ENCODE data around the gene WRAP73.

Gene WRAP73

DNA sequence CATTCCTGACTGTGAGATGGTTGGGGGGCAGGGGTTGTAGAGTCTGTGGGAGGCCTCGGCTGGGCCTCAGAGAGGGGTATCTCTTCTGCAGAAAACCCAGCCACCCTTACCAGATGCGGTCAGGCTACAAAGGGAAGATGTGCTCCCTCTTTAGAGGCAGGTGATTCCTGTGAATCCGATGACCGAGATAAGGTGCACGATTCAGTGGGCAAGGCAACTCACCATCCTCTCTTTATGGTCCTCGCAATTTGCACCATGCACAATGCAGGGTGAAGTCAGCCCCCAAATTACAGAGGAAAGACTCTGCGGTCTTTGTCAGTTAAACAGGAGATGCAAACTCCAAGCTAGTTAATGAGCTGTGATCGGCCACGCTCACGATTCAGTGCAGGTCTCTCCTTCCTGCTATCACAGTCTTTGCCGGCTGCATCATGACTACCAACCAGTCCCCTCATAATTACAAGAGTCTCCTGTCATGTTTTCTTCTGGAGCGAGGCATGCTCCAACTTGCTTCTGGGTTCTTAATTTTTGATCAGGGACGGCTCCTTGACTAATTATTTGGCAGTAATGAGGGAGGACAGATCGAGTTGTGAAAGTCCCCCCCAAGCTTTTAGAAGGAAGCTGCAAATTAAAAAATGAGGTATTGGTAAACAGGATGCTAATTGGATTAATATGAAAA, 14.9 kb upstream of the WRAP73 start:
- no peak for DNase-seq

GRCh38 chr1:3663999-3664699, 14.2 kb upstream of the WRAP73 start:
- no peak for DNase-seq

GRCh38 chr1:3662080-3662671, 12.3 kb upstream of the WRAP73 start:
- no peak for DNase-seq

- no peak for DNase-seq
Measured at GRCh38 chr1:3661631-3662030, 11.7 kb upstream of the WRAP73 start.

DNA sequence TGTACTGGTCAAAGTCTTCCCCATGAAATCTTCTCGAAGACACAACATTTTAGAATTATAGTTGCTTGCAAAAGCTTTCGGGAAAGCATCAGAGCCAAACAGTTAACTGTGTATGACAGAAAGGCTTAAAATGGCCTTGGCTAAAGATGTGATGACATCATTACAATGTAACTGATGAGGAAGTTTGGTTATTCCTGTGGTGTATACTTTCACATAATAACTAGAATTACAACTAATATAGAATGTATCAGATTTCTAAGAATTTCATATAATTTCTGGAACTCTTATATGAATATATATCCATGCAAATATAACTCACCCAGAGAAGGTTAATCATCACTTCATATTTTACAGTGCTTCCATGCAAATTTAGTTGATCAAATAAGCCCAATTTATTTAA, 10.8 kb upstream of the WRAP73 start:
- DNase-seq = peak in 1 of 2 experiments; percentile 25

DNA sequence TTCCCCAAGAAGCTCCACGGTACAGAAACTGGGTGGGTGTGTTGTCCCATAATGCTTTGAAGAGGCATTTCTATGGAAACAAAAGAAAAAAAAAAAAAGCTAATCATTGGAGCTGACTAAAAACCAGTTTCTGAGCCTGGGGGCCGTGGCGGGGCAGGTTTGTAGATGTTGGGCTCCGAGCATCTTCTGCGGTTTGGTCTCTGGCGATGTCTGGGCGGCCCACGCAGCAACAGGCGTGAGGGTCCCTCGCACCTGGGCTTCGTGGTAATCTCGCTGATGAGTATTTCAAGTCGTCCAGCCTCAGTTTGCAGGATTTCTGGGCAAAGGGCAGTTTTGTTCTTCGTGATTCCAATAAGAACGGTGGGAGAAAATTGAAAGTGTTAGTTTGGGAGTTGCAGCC, 9.2 kb upstream of the WRAP73 start:
- DNase-seq = no peak

DNA sequence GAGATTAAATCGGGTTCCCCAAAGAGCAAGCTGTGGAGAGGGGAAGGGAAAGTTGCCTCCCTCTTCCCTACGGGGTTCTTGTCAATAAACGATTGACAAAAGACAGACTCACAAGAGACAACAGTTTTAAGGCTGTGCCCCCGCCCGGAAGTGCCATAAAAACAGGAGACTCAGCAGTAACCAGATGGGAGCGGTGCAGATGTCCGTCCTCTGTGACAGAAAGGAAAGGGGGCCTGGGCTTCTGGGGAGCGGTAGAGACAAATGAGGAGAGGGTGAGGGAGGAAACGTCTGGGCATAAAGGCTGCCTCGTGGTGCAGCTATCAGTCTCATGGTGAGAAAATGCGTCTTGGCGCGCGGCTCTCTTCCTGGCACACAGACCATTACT, 8.3 kb upstream of the WRAP73 start:
- DNase-seq = no peak

DNA sequence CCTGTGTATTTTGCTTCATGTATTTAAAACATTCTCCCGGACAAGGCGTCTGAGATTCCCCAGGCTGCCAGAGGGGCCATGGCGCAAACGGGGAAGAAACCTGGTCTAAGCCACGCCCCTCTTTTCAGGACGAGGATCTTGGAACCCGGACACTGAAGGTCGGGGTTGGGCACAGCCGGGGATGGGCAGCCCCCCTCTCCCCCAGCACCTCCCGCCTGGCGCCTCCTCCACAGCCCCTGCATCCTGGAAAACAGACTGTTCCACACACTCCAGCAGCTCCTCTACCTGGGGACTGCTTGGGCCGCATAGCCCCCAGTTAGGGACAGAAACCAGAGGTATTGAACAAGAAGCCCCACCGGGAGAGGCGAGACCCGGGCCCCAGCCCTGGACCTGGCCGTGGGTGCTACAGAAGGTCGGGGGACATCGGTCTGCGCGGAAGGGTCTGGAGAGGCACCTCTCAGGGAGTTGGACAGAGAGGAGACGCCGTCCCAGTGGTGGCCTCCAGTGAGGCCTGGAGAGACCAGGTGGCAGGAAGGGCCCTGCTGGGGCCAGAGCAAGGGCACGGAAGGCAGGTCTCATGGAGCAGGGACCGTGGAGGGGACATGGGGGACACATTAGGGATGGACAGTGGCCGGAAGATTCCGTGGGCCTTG, 7.8 kb upstream of the WRAP73 start:
- no peak for DNase-seq

- DNase-seq = no peak
Measured at GRCh38 chr1:3657096-3657475, 7.2 kb upstream of the WRAP73 start.

DNA sequence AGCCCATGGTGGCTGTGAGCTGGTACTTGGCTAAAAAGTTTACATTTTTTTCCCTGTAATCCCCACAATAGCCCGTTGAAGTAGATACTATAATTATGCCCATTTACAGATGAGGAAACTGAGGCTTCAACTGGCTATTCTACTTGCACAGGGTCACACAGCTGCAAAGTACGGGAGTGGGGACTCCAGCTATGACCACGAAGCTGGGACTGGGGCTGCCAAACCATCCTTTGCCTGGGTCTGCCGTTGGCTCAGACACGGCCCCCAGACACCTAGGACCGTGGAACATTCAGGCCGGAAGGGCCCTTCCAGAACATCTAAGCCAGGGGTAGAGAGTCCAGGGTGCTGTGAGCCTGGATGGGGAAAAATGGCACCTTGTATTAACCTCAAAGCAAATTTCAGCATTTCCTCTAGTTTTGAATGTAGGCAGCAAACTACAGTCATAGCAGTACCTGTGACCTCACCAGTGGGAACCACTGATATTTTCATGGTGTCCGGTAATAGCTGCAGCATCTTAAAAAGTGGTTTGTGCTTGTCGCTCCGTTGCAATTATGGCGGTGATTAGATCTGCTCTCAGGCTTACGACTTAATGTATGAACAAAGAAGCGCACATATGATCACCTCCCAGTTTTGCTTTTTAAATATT, 6.7 kb upstream of the WRAP73 start:
- DNase-seq = no peak

- no peak for DNase-seq
Measured at GRCh38 chr1:3654549-3655281, 4.8 kb upstream of the WRAP73 start.

DNA sequence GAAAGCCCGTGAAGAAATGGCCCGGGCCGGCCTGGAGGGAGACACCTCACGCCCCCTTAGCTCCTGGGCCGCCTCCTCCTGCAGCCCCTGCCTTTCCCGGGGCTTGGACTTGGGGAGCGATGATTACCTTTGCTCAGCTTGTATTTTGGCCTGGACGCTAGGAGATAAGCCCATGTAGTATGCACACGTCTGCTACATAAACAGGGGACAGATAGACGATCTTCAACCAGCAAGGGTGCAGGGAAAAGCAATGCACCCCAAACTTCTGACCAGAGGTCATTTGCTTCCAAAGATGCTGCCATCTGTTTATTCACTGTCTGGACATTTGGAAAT, 3.3 kb upstream of the WRAP73 start:
- no peak for DNase-seq

DNA sequence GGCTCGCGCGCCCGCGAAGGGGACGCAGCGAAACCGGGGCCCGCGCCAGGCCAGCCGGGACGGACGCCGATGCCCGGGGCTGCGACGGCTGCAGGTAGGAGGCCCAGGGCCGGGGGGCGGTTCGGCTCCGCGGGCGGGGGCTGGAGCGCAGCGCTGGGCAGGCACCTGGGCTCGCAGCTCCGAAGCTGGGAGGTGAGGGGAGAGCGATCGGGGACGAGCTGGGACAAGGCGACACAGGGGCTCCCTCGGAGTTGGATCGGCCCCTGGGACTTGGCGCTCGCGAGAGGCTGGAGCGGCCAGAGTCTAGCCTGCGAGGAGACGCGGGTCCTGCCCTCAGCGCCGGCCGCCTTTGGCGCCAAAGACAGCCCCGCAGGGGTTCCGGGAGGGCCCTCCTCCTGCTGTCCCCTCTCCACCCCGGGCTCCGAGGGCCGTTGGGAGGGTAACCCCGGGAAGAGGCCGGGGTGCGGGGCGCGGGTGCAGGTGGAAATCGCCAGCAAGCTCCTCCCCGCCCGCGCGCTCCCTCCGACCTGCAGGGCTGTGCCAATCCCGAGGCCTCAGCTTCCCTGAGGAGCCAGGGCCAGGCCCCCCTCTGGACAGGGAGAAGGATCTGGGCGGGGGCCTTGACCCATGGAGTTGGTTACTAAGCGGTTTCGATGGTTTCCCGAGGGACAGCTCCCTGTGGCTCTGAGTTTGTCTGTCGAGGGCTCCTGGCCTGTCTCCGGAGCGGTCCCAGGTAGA, 2.8 kb upstream of the WRAP73 start:
- DNase-seq = no peak

DNA sequence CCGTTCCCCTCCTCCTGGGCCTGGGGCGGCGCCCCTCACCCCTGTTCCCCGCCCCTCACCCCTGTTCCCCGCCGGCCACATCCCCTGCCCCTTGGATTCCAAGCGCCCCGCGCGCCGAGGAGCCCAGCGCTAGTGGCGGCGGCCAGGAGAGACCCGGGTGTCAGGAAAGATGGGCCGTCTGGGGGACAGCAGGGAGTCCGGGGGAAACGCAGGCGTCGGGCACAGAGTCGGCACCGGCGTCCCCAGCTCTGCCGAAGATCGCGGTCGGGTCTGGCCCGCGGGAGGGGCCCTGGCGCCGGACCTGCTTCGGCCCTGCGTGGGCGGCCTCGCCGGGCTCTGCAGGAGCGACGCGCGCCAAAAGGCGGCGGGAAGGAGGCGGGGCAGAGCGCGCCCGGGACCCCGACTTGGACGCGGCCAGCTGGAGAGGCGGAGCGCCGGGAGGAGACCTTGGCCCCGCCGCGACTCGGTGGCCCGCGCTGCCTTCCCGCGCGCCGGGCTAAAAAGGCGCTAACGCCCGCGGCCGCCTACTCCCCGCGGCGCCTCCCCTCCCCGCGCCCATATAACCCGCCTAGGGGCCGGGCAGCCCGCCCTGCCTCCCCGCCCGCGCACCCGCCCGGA, 2.1 kb upstream of the WRAP73 start, which contains the start of gene TP73:
TP73 (plus strand) TSS at position 587 of the 618 bp plus-strand sequence. CDS start 29,850 bp downstream, outside the sequence.
- no peak for DNase-seq

DNA sequence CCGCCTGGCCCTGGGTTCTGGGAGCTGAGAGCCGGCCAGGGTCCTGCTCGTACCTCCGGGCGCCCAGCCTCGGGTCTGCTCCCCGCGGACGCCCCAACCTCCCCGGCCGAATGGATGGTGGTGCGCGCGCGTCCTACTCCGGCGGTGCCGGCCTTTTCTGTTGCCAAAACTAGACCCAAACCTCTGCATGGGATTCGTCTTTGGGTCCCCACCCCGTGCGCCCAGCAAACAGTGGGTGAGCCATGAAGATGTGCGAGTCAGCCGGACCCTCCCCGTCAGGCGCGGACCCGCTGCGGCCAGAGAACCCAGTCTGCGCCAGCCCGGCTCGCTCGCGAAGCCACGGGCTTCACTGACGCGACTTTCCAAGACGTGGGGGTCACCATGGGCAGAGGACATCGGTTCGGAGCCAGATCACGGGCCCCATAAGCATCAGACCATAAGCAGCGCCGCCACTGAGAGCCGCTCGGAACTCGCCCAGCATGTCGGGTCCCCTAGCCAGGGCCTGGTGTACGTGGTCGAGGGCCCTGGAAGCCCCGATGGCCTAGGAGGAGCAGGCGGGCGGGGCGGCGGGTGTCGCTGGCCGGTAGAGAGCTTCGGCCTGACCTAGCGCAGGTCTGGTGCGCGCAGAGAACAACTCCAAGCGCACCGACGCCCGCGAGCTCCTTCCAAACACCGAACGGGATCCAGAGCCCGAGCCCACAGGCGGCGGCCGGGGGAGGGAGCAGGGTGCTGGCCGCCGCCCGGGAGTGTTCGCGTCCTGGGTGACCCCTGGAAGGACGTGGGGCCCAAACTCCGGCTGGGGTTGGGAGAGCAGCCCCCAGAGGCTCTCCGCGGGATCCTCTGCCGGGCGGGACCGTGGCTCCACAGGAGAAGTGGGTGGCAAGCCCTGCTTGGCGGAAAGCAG, 1.4 kb upstream of the WRAP73 start:
- DNase-seq = no peak

DNA sequence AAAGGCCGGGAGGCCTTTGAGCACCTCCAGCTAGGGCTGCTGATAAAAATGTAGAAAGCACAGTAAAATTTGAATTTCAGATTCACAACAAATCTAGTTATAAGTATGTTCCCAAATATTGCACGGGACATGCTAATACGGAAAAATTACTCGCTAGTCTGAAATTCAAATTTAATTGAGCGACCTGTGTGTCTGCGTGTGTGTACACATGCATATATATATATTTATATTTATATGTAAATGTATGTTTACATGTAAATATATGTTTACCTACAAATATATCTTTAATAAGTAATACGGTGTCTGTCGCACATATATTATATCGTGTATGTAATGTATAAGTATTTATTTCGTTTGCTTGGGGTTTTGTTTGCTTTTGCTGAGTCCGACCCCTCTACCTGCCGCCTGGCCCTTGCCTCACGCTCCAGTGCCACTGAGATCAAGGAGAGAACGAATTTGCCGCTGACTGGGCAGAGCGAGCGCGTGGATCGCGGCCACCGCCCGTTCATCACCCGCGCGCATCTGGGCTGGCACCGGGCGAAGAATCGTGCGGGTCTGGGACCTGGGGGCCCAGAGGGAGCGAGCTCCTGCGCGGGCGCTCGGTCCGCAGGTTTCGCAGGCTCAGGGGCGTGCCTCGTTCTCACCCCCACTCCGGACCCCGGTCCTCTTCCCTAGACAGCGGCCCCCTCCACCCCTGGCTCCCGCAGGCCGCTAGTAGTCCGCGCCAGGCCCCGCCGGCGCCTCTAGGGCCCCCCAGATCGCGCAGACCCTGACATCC, 534 bp upstream of the WRAP73 start:
- no peak for DNase-seq

- DNase-seq = no peak
Measured at GRCh38 chr1:3646596-3646995, 3.3 kb downstream of the WRAP73 start.

GRCh38 chr1:3645666-3646355, 4.1 kb downstream of the WRAP73 start:
- no peak for DNase-seq

DNA sequence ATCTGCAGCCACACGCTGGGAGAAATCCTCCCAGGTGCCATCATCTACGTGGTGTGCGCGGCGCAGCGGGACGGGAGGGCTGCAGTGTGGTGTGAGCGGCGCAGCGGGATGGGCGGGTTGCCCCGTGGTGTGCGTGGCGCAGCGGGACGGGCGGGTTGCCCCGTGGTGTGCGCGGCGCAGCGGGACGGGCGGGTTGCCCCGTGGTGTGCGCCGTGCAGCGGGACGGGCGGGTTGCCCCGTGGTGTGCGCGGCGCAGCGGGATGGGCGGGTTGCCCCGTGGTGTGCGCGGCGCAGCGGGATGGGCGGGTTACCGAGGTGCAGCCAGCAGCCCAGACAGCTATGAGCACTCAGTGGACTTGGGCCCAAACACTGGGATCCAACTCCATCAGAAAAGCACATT, 4.7 kb downstream of the WRAP73 start:
- DNase-seq = no peak
